Measurements from ENCODE around the gene PHOSPHO1. TPM values are rescaled to one million over a fixed set of nuclear protein-coding genes. Genes with fewer than 3 reads are reported as not detected.
A peak's percentile ranks its signal among the peaks of the same experiment; 100 is the strongest.

Gene PHOSPHO1
- total and polyA plus RNA-seq, 2 of the 13 experiments (the other 11 are each of a cell fraction or from before 2014, with no cell fraction given) = not detected

GRCh38 chr17:49180303-49180702 is 50.3 kb downstream of the PHOSPHO1 start (continued):
- TF ChIP-seq AFF4 (CRISPR knock-in tag; IDR thresholded peaks at IDR 0.05) (no peak), STAG1 (CRISPR knock-in tag; IDR thresholded peaks at IDR 0.05) (peak; percentile 80), XBP1 (CRISPR knock-in tag; IDR thresholded peaks at IDR 0.05) (no peak), IRX3 (CRISPR knock-in tag; IDR thresholded peaks at IDR 0.05; ENCODE audit: borderline replicate concordance, low read depth) (no peak), ATF7-NPFF (CRISPR knock-in tag; IDR thresholded peaks at IDR 0.05; ENCODE audit: low read depth) (no peak), SPEN (CRISPR knock-in tag; IDR thresholded peaks at IDR 0.05; ENCODE audit: low read depth) (no peak), ZNF615 (CRISPR knock-in tag; IDR thresholded peaks at IDR 0.05; ENCODE audit: borderline replicate concordance) (no peak), ZBTB43 (CRISPR knock-in tag; conservative IDR thresholded peaks at IDR 0.05) (no peak), MEF2D (CRISPR knock-in tag; IDR thresholded peaks at IDR 0.05) (no peak), PAX8 (CRISPR knock-in tag; IDR thresholded peaks at IDR 0.05; ENCODE audit: borderline replicate concordance) (no peak), GABPB1 (CRISPR knock-in tag; IDR thresholded peaks at IDR 0.05) (peak; percentile 19; the same call in 1 of the 2 replicates), PHF21A (CRISPR knock-in tag; IDR thresholded peaks at IDR 0.05) (peak; percentile 46; the same call in 1 of the 2 replicates)
